Measurements from ENCODE around the gene CTDSPL2. TPM values are rescaled to one million over a fixed set of nuclear protein-coding genes. Genes with fewer than 3 reads are reported as not detected.

The CTDSPL2 gene
- total and polyA plus RNA-seq, 2 of the 4 experiments (the other 2 are of a cell fraction): 17.3 to 47.3 TPM

- no peak overlapping the region for H2AFZ ChIP-seq (replicated peaks; ENCODE audit: low read length, poor library complexity)
- H3K4me1 ChIP-seq (ENCODE audit: control insufficient read depth, insufficient read depth, low read length): peaks cover 2% of the 10 kb centered on the region; the same call in 1 of the 2 replicates
- dilution Hi-C loops (cut with HindIII; ENCODE audit: low sequenced_read_pairs, unreplicated experiment): no loop called here
- ChIA-PET POLR2A (ENCODE audit: unreplicated experiment) (interaction anchor here (0.6 kb wide), 1 partner anchor 244 kb away, joined by 13 read pairs; no protein-coding TSS in a partner anchor), CTCF (no interaction called here)
- peaks cover 5% of the 10 kb centered on the region for H3K36me3 ChIP-seq (ENCODE audit: control insufficient read depth, insufficient read depth, low read length)
- H2BK120ac ChIP-seq (ENCODE audit: low read depth, low read length): no peak overlapping the region
- H3K9me3 ChIP-seq (ENCODE audit: control insufficient read depth, insufficient read depth, low read length): no peaks in the 10 kb centered on the region
- no peak overlapping the region for H2BK15ac ChIP-seq (ENCODE audit: low read depth, low read length)
- peaks cover 9% of the 10 kb centered on the region; the same call in 1 of the 2 replicates for H4K20me1 ChIP-seq (ENCODE audit: insufficient read depth, low read length)
- H4K91ac ChIP-seq (ENCODE audit: insufficient read depth, low read depth, low read length): no peak overlapping the region
- H3K4me2 ChIP-seq (ENCODE audit: low read depth, low read length): no peak overlapping the region; the same call in 1 of the 2 replicates
- no peak overlapping the region for H2BK20ac ChIP-seq (ENCODE audit: low read depth, low read length)
- no TSS peak for BruUV-seq (replicated peaks)
- H3K4ac ChIP-seq (ENCODE audit: low read depth, low read length): no peak overlapping the region
- no CpG with 5 or more reads among the region's 8 CpGs for WGBS, 2 experiments (ENCODE audit: extremely low coverage in 2 of 2, insufficient read length in 1 of 2)
- no peak overlapping the region for H4K8ac ChIP-seq (ENCODE audit: low read depth in 2 of 2, low read length in 2 of 2)
- no peak overlapping the region for H3K27ac ChIP-seq (ENCODE audit: insufficient read depth, low read length)
- peak overlapping the region; percentile 23 for H2BK5ac ChIP-seq (ENCODE audit: low read depth, low read length, poor library complexity, severe bottlenecking)
- no peak overlapping the region for H3K56ac ChIP-seq (ENCODE audit: extremely low read depth, insufficient read depth, low read length)
- TF ChIP-seq BHLHE40 (IDR thresholded peaks at IDR 0.05; ENCODE audit: low read depth, low read length) (no peak), MXI1 (IDR thresholded peaks at IDR 0.05; ENCODE audit: borderline replicate concordance, low read depth, low read length) (no peak), CHD1 (IDR thresholded peaks at IDR 0.05; ENCODE audit: low read depth, low read length) (no peak), RAD21 (IDR thresholded peaks at IDR 0.05; ENCODE audit: low read length) (no peak), FOS (IDR thresholded peaks at IDR 0.05; ENCODE audit: low read depth, low read length) (no peak), POLR2A (IDR thresholded peaks at IDR 0.05; ENCODE audit: low read depth, low read length) (no peak)
- ATAC-seq (ENCODE audit: low read depth) (no peak), DNase-seq (no peak)
- in situ Hi-C loops (cut with MboI; ENCODE audit: low sequenced_read_pairs): no loop called here
- H3K27me3 ChIP-seq (ENCODE audit: control insufficient read depth, insufficient read depth, low read length): no peaks in the 10 kb centered on the region
- intact Hi-C loops (cut with micrococcal nuclease): loop anchor here (5.0 to 10.0 kb wide), 2 partner anchors 108 to 660 kb away; partner anchors contain the start of gene CTDSPL2
- H4K5ac ChIP-seq (ENCODE audit: low read depth, low read length): no peak overlapping the region
- H2AK5ac ChIP-seq (ENCODE audit: low read depth, low read length): no peak overlapping the region
- peaks cover 4% of the 10 kb centered on the region; the same call in 1 of the 2 replicates for H3K9me1 ChIP-seq (ENCODE audit: insufficient read depth, low read length)
- H2AK9ac ChIP-seq (replicated peaks; ENCODE audit: low read depth, low read length, poor library complexity): no peak overlapping the region
- H3K18ac ChIP-seq (ENCODE audit: low read depth, low read length): no peak overlapping the region
- no peak overlapping the region for H3K9ac ChIP-seq (ENCODE audit: low read depth, low read length)
- peaks cover 18 to 41% of the 10 kb centered on the region in 2 experiments for H3K79me1 ChIP-seq (ENCODE audit: low read depth in 1 of 2, low read length in 2 of 2)
- no peak overlapping the region for H3K14ac ChIP-seq (replicated peaks; ENCODE audit: low read depth, low read length)
- no peak overlapping the region for H3K4me3 ChIP-seq (ENCODE audit: insufficient read depth, low read depth, low read length)
- no peak overlapping the region; the same call in 1 of the 2 replicates for H3K23ac ChIP-seq (ENCODE audit: low read depth, low read length)
These were observed 107.7 kb downstream of the CTDSPL2 start for GRCh38 chr15:44535092-44535491.

Data from IMR-90 (cell line).